ENCODE data around the gene CPB2. TPM values are rescaled to one million over a fixed set of nuclear protein-coding genes. Genes with fewer than 3 reads are reported as not detected.
A peak's percentile ranks its signal among the peaks of the same experiment; 100 is the strongest.

Gene CPB2, protein sequence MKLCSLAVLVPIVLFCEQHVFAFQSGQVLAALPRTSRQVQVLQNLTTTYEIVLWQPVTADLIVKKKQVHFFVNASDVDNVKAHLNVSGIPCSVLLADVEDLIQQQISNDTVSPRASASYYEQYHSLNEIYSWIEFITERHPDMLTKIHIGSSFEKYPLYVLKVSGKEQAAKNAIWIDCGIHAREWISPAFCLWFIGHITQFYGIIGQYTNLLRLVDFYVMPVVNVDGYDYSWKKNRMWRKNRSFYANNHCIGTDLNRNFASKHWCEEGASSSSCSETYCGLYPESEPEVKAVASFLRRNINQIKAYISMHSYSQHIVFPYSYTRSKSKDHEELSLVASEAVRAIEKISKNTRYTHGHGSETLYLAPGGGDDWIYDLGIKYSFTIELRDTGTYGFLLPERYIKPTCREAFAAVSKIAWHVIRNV
- total RNA-seq (2011; cell fraction: chromatin; rRNA removed; ENCODE audit: low replicate concordance), result not detected in 2 replicates
- not detected in 2 replicates for total RNA-seq (2011; cell fraction: nucleolus; rRNA removed)
- total RNA-seq (2011; cell fraction: nucleoplasm; rRNA removed), result not detected in 2 replicates
- not detected in 2 replicates for total RNA-seq (2014; rRNA removed)
- total RNA-seq (2014; rRNA removed; fragmentation: Illumina TruSeq; extraction: Trizol), result not detected in 2 replicates
- total RNA-seq (2015; rRNA removed; fragmentation: Illumina TruSeq; extraction: Trizol), result not detected in 2 replicates
- 0.13 and 0.16 TPM in 2 replicates for total RNA-seq (2021)
- not detected in 2 replicates for polyA plus RNA-seq (2011; rRNA removed)
- not detected in 2 replicates for polyA plus RNA-seq (2011; cell fraction: cytosol; rRNA removed)
- not detected in 2 replicates for polyA plus RNA-seq (2011; cell fraction: nucleus; rRNA removed)
- polyA plus RNA-seq (2012), result 0.04 and 0.10 TPM in 2 replicates
- not detected in 2 replicates for polyA plus RNA-seq (2014; fragmentation: Illumina TruSeq; extraction: Trizol)
- polyA plus RNA-seq (2014; fragmentation: Nextera tagmentation; extraction: Ambion mirVana), result under 1 TPM; 0.03 to 0.07 TPM
- not detected in 2 replicates for polyA plus RNA-seq (2014; rRNA removed)
- polyA minus RNA-seq (2011; rRNA and poly(A)+ RNA removed), result not detected in 2 replicates
- not detected in 2 replicates for polyA minus RNA-seq (2011; cell fraction: cytosol; rRNA and poly(A)+ RNA removed)
- polyA minus RNA-seq (2011; cell fraction: nucleus; rRNA and poly(A)+ RNA removed), result not detected in 2 replicates
- percentile 4 among the genes with signal in this experiment for Bru-seq, nascent RNA
- percentile 22 among the genes with signal in this experiment for BruChase-seq, experiment 1, labeled RNA remaining after a 2-hour chase
- percentile 22 among the genes with signal in this experiment for BruChase-seq, experiment 2, labeled RNA remaining after a 6-hour chase
- long read RNA-seq, experiment 1, result 0 reads
- long read RNA-seq, experiment 2, result 0 reads
- long read RNA-seq, experiment 3, result 0 reads

DNA sequence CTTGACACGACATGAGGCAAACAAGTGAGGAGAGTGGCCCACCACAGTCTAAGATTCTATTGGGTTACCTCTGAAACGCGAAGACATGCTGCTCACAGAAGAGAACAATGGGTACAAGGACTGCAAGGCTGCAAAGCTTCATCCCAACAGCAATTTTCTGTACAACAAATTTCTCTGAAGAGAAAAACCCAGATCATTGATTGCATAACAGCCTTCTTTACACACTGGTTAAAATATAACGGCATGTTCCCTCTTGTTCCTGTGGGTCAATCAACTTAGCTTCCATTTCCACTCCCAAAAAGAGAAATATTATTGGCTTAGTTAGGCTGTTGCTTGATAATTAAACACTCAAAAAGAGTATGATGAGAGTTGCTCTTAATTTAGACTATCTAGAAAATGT is at the start of gene CPB2:
Gene CPB2, minus strand, starts transcription at position 166 of the 400 bp plus-strand sequence. Its CDS starts 24 bp downstream, at position 142.
- no peak within 1 kb of the TSS for H3K4me3 ChIP-seq
- 40% methylated on average over 4 of the region's 4 CpGs for WGBS (ENCODE audit: insufficient coverage, low coverage, missing lambda C conversion rate)
- DNase-seq (ENCODE audit: extremely low read depth in 1 of 4, low spot score in 3 of 4), result no peak
- no peak for TF ChIP-seq ZC3H8 (IDR thresholded peaks at IDR 0.05)
- TF ChIP-seq MCM7 (IDR thresholded peaks at IDR 0.05), result no peak
- TF ChIP-seq SOX6 (IDR thresholded peaks at IDR 0.05), result no peak
- TF ChIP-seq, protein P1, sequence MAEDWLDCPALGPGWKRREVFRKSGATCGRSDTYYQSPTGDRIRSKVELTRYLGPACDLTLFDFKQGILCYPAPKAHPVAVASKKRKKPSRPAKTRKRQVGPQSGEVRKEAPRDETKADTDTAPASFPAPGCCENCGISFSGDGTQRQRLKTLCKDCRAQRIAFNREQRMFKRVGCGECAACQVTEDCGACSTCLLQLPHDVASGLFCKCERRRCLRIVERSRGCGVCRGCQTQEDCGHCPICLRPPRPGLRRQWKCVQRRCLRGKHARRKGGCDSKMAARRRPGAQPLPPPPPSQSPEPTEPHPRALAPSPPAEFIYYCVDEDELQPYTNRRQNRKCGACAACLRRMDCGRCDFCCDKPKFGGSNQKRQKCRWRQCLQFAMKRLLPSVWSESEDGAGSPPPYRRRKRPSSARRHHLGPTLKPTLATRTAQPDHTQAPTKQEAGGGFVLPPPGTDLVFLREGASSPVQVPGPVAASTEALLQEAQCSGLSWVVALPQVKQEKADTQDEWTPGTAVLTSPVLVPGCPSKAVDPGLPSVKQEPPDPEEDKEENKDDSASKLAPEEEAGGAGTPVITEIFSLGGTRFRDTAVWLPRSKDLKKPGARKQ (CRISPR knock-in tag; IDR thresholded peaks at IDR 0.05), result no peak
- TF ChIP-seq TBP (optimal IDR thresholded peaks at IDR 0.05; ENCODE audit: low read depth, low read length), result no peak
- TF ChIP-seq, protein P2, sequence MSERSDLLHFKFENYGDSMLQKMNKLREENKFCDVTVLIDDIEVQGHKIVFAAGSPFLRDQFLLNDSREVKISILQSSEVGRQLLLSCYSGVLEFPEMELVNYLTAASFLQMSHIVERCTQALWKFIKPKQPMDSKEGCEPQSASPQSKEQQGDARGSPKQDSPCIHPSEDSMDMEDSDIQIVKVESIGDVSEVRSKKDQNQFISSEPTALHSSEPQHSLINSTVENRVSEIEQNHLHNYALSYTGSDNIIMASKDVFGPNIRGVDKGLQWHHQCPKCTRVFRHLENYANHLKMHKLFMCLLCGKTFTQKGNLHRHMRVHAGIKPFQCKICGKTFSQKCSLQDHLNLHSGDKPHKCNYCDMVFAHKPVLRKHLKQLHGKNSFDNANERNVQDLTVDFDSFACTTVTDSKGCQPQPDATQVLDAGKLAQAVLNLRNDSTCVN (CRISPR knock-in tag; IDR thresholded peaks at IDR 0.05), result no peak
- TF ChIP-seq, protein P3, sequence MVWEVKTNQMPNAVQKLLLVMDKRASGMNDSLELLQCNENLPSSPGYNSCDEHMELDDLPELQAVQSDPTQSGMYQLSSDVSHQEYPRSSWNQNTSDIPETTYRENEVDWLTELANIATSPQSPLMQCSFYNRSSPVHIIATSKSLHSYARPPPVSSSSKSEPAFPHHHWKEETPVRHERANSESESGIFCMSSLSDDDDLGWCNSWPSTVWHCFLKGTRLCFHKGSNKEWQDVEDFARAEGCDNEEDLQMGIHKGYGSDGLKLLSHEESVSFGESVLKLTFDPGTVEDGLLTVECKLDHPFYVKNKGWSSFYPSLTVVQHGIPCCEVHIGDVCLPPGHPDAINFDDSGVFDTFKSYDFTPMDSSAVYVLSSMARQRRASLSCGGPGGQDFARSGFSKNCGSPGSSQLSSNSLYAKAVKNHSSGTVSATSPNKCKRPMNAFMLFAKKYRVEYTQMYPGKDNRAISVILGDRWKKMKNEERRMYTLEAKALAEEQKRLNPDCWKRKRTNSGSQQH (CRISPR knock-in tag; IDR thresholded peaks at IDR 0.05), result no peak
- in situ Hi-C loops (cut with MboI), result no loop called here
- no peak within 1 kb of the TSS for H2AFZ ChIP-seq (ENCODE audit: low read depth, low read length)
- CTCF ChIA-PET (ENCODE audit: low intra/inter-chr PET ratio), result no interaction called here
- no peaks in the 10 kb centered on the region for H3K9me1 ChIP-seq (ENCODE audit: control insufficient read depth, insufficient read depth, low read length)
- H3K9ac ChIP-seq (ENCODE audit: insufficient read depth in 1 of 2, low read depth in 2 of 2, low read length in 2 of 2), result no peak within 1 kb of the TSS
- no peaks in the 10 kb centered on the region for H3K9me3 ChIP-seq (replicated peaks; ENCODE audit: control insufficient read depth, insufficient read depth, low read depth, low read length)
- no TSS peak for BruUV-seq (replicated peaks)
- no peaks in the 10 kb centered on the region for H3K79me2 ChIP-seq (ENCODE audit: control insufficient read depth, insufficient read depth, low read length)
- no peak within 1 kb of the TSS for H3K27ac ChIP-seq (ENCODE audit: extremely low read depth, low read depth, low read length)
- FAIRE-seq, result no peak
- H3K36me3 ChIP-seq (ENCODE audit: control insufficient read depth, insufficient read depth, low read length), result no peaks in the 10 kb centered on the region
- H3K27me3 ChIP-seq (ENCODE audit: control insufficient read depth in 2 of 2, insufficient read depth in 2 of 2, low read length in 2 of 2), result no peaks in the 10 kb centered on the region
- H4K20me1 ChIP-seq (replicated peaks; ENCODE audit: control insufficient read depth, insufficient read depth, low read length), result no peaks in the 10 kb centered on the region
- peaks cover 0 to 5% of the 10 kb centered on the region in 2 experiments; a peak in 2 of 5 replicates for H3K4me1 ChIP-seq (replicated peaks in 1 of 2; ENCODE audit: control insufficient read depth in 2 of 2, insufficient read depth in 2 of 2, low read length in 2 of 2)
- no peak within 1 kb of the TSS for H3K4me2 ChIP-seq (ENCODE audit: insufficient read depth, low read length)
- ATAC-seq, result no peak
- intact Hi-C loops (cut with micrococcal nuclease), result no loop called here
- POLR2A ChIA-PET, result no interaction called here
